ENCODE results near the gene SLC25A39. TPM values are rescaled to one million over a fixed set of nuclear protein-coding genes. Genes with fewer than 3 reads are reported as not detected.
A peak's percentile ranks its signal among the peaks of the same experiment; 100 is the strongest.

SLC25A39 gene
- total and polyA plus RNA-seq, 9 of the 15 experiments (the other 6 are each of a cell fraction or from before 2014, with no cell fraction given) = 4.8 to 267 (median 140) TPM

DNA sequence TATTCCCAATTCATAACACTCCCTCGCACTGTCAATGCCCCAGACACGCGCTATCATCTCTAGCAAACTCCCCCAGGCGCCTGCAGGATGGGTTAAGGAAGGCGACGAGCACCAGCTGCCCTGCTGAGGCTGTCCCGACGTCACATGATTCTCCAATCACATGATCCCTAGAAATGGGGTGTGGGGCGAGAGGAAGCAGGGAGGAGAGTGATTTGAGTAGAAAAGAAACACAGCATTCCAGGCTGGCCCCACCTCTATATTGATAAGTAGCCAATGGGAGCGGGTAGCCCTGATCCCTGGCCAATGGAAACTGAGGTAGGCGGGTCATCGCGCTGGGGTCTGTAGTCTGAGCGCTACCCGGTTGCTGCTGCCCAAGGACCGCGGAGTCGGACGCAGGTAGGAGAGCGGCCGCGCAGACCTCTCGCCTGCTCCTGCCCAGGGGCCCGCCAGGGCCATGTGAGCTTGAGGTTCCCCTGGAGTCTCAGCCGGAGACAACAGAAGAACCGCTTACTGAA, 20.4 kb upstream of the SLC25A39 start, which contains the start of gene GRN (continued):
- TF ChIP-seq, protein P1, sequence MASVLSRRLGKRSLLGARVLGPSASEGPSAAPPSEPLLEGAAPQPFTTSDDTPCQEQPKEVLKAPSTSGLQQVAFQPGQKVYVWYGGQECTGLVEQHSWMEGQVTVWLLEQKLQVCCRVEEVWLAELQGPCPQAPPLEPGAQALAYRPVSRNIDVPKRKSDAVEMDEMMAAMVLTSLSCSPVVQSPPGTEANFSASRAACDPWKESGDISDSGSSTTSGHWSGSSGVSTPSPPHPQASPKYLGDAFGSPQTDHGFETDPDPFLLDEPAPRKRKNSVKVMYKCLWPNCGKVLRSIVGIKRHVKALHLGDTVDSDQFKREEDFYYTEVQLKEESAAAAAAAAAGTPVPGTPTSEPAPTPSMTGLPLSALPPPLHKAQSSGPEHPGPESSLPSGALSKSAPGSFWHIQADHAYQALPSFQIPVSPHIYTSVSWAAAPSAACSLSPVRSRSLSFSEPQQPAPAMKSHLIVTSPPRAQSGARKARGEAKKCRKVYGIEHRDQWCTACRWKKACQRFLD (CRISPR knock-in tag; IDR thresholded peaks at IDR 0.05) = no peak
- TF ChIP-seq RUNX1 (IDR thresholded peaks at IDR 0.05; ENCODE audit: low read depth) (no peak), CEBPB (tag; IDR thresholded peaks at IDR 0.05) (no peak), ASH1L (IDR thresholded peaks at IDR 0.05; ENCODE audit: borderline replicate concordance, low read depth, partially characterized antibody) (peak; percentile 70), E2F3 (CRISPR knock-in tag; IDR thresholded peaks at IDR 0.05) (no peak), NR1H2 (CRISPR knock-in tag; IDR thresholded peaks at IDR 0.05) (no peak), CBFA2T2 (conservative IDR thresholded peaks at IDR 0.05) (peak; percentile 92), PCBP1 (IDR thresholded peaks at IDR 0.05; ENCODE audit: low read depth, low read length, poor library complexity, severe bottlenecking) (no peak), ZNF175 (CRISPR knock-in tag; IDR thresholded peaks at IDR 0.05; ENCODE audit: low read depth) (no peak), TFAM (CRISPR knock-in tag; conservative IDR thresholded peaks at IDR 0.05) (no peak), MYBL2 (IDR thresholded peaks at IDR 0.05; ENCODE audit: low read depth) (no peak), MYBL2 (CRISPR knock-in tag; IDR thresholded peaks at IDR 0.05; ENCODE audit: borderline replicate concordance) (no peak), ELF1 (tag; IDR thresholded peaks at IDR 0.05) (peak; percentile 38; the same call in 1 of the 2 replicates), MEF2A (IDR thresholded peaks at IDR 0.05; ENCODE audit: control insufficient read depth, low read depth, low read length) (no peak), KHSRP (IDR thresholded peaks at IDR 0.05) (no peak), ZNF830 (CRISPR knock-in tag; IDR thresholded peaks at IDR 0.05) (no peak), ZZZ3 (IDR thresholded peaks at IDR 0.05) (no peak)
- TF ChIP-seq, protein P2, sequence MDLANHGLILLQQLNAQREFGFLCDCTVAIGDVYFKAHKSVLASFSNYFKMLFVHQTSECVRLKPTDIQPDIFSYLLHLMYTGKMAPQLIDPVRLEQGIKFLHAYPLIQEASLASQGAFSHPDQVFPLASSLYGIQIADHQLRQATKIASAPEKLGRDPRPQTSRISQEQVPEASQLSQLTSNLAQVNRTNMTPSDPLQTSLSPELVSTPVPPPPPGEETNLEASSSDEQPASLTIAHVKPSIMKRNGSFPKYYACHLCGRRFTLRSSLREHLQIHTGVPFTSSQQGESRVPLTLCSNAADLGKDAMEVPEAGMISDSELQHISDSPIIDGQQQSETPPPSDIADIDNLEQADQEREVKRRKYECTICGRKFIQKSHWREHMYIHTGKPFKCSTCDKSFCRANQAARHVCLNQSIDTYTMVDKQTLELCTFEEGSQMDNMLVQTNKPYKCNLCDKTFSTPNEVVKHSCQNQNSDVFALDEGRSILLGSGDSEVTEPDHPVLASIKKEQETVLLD (IDR thresholded peaks at IDR 0.05) = peak; percentile 31; the same call in 1 of the 2 replicates
- TF ChIP-seq, protein P3, sequence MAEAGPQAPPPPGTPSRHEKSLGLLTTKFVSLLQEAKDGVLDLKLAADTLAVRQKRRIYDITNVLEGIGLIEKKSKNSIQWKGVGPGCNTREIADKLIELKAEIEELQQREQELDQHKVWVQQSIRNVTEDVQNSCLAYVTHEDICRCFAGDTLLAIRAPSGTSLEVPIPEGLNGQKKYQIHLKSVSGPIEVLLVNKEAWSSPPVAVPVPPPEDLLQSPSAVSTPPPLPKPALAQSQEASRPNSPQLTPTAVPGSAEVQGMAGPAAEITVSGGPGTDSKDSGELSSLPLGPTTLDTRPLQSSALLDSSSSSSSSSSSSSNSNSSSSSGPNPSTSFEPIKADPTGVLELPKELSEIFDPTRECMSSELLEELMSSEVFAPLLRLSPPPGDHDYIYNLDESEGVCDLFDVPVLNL (CRISPR knock-in tag; IDR thresholded peaks at IDR 0.05; ENCODE audit: low read depth) = no peak
- TF ChIP-seq, protein P4, sequence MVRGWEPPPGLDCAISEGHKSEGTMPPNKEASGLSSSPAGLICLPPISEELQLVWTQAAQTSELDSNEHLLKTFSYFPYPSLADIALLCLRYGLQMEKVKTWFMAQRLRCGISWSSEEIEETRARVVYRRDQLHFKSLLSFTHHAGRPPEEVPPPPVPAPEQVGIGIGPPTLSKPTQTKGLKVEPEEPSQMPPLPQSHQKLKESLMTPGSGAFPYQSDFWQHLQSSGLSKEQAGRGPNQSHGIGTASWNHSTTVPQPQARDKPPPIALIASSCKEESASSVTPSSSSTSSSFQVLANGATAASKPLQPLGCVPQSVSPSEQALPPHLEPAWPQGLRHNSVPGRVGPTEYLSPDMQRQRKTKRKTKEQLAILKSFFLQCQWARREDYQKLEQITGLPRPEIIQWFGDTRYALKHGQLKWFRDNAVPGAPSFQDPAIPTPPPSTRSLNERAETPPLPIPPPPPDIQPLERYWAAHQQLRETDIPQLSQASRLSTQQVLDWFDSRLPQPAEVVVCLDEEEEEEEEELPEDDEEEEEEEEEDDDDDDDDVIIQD (CRISPR knock-in tag; IDR thresholded peaks at IDR 0.05) = no peak
- TF ChIP-seq, protein P5, sequence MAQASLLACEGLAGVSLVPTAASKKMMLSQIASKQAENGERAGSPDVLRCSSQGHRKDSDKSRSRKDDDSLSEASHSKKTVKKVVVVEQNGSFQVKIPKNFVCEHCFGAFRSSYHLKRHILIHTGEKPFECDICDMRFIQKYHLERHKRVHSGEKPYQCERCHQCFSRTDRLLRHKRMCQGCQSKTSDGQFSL (CRISPR knock-in tag; IDR thresholded peaks at IDR 0.05) = 0 out of 2 replicates have a peak, but pooled peaks have one; percentile 23
- TF ChIP-seq, protein P5 (tag; IDR thresholded peaks at IDR 0.05) = no peak
